Measurements from ENCODE around the gene ALDH1A2.

DNA sequence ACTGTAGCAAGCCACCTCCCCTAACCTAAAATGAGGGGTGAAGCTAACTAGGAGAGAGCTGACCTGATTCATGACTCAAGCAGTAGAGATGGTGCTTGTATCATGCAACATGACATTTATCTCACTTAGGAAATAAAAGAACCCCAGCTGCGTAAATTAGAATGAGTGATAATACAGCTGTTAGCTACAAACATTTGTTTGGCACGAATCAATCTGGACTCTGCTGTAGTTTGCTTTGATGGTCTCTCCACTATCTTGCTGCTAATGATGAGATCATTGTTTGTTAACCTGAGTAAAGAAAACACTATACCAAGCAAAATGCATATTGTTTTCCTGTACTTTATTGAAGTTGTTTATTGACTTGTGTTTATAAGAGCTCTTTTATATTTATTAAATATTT is 92.6 kb downstream of the ALDH1A2 start:
- TF ChIP-seq, protein P1, sequence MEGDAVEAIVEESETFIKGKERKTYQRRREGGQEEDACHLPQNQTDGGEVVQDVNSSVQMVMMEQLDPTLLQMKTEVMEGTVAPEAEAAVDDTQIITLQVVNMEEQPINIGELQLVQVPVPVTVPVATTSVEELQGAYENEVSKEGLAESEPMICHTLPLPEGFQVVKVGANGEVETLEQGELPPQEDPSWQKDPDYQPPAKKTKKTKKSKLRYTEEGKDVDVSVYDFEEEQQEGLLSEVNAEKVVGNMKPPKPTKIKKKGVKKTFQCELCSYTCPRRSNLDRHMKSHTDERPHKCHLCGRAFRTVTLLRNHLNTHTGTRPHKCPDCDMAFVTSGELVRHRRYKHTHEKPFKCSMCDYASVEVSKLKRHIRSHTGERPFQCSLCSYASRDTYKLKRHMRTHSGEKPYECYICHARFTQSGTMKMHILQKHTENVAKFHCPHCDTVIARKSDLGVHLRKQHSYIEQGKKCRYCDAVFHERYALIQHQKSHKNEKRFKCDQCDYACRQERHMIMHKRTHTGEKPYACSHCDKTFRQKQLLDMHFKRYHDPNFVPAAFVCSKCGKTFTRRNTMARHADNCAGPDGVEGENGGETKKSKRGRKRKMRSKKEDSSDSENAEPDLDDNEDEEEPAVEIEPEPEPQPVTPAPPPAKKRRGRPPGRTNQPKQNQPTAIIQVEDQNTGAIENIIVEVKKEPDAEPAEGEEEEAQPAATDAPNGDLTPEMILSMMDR (IDR thresholded peaks at IDR 0.05) = no peak
- TF ChIP-seq POLR2A (IDR thresholded peaks at IDR 0.05) = no peak

All from adrenal gland (tissue), 5 donors.